NCI-H524 treated with DMSO at 0.1 percent for 48 hours (cell line): ENCODE data around the gene HOXB7.

Experiments used
- DNase-seq: peaks from one replicate; lab custom pipeline; 2025; lab: John Stamatoyannopoulos, UW

Gene HOXB7

GRCh38 chr17:48609033-48609432 is 1.8 kb downstream of the HOXB7 start:
- DNase-seq = no peak

DNA sequence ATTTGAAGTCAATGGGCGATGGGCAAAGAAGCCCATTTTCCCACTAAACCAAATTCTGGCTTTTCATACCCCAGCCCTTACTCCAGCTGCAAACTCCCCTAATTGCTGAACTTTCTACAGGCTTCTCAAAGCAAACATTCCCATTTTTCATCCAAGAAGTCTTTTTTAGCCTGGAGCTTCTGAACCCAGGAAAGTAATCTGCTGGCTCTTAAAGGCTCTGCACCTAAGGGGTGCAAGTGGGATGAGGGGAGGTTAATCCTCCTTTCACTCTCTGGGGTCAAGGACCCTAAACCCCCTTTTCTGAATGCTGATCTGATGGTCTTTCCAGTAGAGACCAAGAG is 2.4 kb downstream of the HOXB7 start:
- DNase-seq = no peak

GRCh38 chr17:48606892-48607614 is 3.8 kb downstream of the HOXB7 start:
- DNase-seq = no peak

DNA sequence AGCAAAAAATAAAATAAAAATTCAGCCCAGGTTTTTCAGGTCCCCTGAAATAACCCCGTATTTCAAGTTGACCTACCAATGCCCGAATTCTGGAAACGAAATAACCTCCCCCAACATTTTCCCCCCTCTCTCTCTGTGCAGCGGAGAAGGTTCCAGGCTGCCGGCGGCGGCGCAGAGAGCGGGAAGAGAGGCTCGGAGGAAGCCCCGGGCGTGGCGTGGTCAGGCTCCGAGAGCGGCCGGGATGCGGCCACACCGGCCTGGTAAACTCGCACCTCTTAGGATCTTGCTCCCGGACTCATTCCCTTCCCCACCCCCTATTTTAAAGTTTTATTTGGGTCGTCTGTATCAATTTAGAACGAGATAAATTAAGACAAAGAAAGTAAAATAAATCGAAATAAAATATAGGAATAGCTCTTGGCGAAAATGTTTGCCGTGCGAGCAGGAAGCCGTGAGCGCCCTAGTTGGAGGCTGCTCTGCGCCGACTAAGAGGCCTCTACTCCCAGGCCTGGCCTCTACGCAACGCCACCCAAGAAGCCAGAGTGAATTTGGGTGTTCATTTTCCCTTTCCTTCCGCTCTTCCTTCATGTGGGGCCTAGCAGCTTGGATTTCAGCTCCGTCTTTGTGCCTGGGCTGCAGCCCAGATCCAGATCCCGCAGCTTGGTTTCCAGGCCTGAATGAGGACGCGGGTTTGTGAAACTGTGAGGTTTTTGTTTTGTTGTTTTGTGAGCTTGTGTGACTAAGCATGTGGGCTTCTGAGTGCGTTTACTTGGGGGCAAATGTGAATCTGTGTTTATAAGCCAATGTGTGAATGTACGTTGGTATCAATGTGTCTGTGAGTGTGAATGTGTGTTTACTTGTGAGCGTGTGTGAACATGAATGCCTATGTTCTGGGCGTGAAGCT is 4.6 kb downstream of the HOXB7 start:
- DNase-seq = no peak

GRCh38 chr17:48605409-48605919 is 5.4 kb downstream of the HOXB7 start:
- DNase-seq = no peak

GRCh38 chr17:48604770-48605329 is 6.0 kb downstream of the HOXB7 start, which contains the start of gene HOXB6:
Gene HOXB6 (minus strand): TSS chr17:48604986. CDS start chr17:48598150, 6,836 bp downstream.
- no peak for DNase-seq

- DNase-seq = no peak
These were observed 6.7 kb downstream of the HOXB7 start for GRCh38 chr17:48603959-48604769.

- DNase-seq = no peak
These were observed 9.0 kb downstream of the HOXB7 start for GRCh38 chr17:48601539-48602425.

- DNase-seq = no peak
These were observed 9.6 kb downstream of the HOXB7 start for GRCh38 chr17:48601207-48601538.

GRCh38 chr17:48600244-48601098 is 10.3 kb downstream of the HOXB7 start:
- no peak for DNase-seq

DNA sequence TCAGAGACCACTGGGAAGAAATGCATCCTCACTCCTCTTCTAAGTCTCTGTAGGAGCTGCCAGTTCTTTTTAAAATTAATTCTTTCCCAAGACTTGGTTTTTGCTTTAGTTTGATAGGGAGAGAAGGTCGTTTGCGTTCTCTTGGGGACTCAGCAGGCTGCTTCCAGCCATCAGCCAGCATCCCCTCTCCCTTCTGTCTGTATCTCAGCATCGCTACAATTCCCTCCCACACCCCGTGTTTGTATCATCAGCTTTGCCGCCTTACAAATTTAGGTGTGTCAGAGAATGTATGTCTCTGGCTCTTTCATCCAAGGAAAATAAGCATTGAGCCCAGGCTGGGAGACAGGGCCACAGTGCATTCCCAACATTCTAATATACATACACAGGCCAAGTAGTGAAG is 11.5 kb downstream of the HOXB7 start:
- no peak for DNase-seq

DNA sequence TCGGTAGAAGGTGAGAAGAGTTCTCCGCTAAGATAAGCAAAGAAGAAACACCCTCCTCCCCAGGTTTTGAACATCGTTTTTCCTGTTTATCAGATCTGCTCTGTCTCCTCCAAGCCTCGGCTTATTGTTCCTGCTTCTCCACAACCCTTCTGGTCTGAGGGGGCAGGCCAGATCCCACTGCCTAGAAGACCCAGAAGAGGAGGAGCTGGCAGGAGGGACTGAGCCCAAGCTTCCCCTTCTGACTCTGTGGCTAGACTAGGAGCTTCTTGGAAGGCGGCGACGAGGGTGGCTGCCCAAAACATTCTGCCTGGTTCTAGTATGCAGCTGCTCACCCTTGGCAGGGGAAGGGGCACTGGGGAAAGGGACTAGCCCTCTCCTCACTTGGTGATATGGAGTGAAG is 12.1 kb downstream of the HOXB7 start:
- no peak for DNase-seq

- no peak for DNase-seq
These were observed 12.8 kb downstream of the HOXB7 start for GRCh38 chr17:48597778-48598631.

DNA sequence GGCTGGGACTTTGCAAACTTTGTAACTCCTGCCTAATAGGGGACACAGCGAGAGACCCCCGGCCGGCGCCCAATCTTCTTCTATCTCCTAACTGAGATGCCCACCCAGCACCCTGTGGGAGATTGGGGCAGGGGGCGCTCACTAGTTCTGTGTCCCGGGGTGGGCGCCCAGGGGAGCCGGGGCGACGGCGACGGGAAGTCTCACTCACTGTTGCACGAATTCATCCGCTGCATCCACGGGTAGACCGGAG is 13.4 kb downstream of the HOXB7 start:
- DNase-seq = no peak

DNA sequence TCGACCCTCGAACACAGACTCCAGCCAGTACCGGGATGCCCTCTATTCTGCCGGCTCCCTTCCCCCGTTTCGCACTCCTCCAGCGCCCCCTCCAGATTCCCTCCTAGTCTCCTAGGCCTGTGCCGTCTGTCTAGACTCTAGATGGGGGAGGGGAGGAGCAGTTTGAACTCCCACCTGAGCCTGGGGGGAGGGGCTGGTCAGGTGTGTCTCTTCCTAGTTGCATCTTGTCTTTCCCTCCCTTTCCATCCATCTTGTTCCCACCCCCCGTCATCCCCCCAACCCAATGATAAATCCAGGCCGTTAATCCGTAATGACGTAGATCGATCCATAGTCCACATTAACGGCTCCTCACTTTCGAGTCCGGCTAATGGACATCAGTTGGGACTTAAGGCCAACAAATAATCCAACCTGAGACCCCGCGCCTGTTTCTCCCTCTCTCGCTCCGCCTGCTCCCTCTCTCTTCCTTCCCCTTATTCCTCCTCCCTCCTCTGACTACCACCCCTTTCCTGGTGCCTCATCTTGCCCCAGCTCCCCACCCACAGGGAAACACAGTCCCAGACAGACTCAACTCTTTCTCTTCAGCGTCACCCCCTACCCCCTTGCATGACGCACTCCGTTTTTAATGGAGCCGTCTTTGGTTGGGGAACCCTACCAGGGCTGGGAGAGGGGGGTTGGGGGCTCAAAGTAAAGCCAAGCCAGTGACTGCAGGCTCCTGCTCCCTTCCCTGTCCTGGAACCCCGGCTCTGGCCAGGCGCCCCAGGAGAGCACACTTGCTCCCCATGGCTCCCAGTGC is 13.9 kb downstream of the HOXB7 start:
- DNase-seq = no peak

DNA sequence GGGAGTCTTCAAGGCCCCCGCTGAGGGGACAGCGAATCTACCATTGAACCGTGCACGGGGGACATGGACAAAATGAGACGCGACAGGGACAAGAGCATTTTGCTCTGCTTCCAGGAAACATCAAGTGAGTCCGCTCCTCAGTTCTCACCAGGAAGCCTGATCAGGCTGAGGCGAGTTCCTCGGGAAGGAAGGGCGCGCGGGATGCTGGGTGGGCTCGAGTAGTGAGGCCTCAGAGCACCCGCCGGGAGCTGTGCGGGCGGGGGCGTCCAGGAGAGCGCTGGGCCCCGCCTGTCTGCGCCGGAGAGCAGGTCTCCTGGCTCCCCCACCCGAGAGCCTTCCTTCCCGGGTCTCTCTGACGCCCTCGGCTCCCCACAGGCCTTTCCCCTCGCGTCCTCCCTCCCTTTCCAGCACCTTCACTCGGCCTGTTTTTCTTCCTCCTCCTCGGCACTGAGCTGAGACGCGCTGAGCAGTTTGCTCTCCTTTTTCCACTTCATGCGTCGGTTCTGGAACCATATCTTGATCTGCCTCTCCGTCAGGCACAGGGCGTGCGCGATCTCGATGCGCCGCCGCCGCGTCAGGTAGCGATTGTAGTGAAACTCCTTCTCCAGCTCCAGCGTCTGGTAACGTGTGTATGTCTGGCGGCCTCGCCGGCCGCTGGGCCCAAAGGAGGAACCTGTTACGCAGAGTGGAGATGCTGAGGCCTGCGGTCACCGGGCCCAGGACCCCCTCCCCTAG is 14.7 kb downstream of the HOXB7 start:
- no peak for DNase-seq

GRCh38 chr17:48595278-48595999 is 15.4 kb downstream of the HOXB7 start:
- no peak for DNase-seq
